ENCODE results near the gene ABHD12B. TPM values are rescaled to one million over a fixed set of nuclear protein-coding genes. Genes with fewer than 3 reads are reported as not detected.

The ABHD12B gene
- total and polyA plus RNA-seq, 2 experiments from 2014 or later: 9.0 to 52.8 TPM

DNA sequence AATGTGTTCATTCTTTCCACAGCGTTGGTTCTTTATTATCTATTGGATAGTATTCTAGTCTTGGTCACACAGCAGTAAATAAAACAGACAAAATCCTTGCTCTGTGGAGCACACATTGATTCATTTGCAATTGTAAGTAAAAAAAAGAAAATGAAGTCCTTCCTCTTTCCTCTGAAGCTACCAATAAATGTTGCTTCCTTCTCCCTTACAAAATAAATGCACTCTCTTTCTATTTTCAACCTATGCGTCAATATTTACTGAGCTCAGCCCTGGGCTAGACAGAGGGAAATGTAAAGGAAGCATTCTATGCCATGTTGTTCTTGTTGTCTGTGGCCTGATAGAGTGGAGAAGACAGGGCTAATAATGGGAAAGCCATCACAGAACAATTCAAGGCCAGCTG is 2.9 kb downstream of the ABHD12B start (continued):
- TF ChIP-seq, protein P1, sequence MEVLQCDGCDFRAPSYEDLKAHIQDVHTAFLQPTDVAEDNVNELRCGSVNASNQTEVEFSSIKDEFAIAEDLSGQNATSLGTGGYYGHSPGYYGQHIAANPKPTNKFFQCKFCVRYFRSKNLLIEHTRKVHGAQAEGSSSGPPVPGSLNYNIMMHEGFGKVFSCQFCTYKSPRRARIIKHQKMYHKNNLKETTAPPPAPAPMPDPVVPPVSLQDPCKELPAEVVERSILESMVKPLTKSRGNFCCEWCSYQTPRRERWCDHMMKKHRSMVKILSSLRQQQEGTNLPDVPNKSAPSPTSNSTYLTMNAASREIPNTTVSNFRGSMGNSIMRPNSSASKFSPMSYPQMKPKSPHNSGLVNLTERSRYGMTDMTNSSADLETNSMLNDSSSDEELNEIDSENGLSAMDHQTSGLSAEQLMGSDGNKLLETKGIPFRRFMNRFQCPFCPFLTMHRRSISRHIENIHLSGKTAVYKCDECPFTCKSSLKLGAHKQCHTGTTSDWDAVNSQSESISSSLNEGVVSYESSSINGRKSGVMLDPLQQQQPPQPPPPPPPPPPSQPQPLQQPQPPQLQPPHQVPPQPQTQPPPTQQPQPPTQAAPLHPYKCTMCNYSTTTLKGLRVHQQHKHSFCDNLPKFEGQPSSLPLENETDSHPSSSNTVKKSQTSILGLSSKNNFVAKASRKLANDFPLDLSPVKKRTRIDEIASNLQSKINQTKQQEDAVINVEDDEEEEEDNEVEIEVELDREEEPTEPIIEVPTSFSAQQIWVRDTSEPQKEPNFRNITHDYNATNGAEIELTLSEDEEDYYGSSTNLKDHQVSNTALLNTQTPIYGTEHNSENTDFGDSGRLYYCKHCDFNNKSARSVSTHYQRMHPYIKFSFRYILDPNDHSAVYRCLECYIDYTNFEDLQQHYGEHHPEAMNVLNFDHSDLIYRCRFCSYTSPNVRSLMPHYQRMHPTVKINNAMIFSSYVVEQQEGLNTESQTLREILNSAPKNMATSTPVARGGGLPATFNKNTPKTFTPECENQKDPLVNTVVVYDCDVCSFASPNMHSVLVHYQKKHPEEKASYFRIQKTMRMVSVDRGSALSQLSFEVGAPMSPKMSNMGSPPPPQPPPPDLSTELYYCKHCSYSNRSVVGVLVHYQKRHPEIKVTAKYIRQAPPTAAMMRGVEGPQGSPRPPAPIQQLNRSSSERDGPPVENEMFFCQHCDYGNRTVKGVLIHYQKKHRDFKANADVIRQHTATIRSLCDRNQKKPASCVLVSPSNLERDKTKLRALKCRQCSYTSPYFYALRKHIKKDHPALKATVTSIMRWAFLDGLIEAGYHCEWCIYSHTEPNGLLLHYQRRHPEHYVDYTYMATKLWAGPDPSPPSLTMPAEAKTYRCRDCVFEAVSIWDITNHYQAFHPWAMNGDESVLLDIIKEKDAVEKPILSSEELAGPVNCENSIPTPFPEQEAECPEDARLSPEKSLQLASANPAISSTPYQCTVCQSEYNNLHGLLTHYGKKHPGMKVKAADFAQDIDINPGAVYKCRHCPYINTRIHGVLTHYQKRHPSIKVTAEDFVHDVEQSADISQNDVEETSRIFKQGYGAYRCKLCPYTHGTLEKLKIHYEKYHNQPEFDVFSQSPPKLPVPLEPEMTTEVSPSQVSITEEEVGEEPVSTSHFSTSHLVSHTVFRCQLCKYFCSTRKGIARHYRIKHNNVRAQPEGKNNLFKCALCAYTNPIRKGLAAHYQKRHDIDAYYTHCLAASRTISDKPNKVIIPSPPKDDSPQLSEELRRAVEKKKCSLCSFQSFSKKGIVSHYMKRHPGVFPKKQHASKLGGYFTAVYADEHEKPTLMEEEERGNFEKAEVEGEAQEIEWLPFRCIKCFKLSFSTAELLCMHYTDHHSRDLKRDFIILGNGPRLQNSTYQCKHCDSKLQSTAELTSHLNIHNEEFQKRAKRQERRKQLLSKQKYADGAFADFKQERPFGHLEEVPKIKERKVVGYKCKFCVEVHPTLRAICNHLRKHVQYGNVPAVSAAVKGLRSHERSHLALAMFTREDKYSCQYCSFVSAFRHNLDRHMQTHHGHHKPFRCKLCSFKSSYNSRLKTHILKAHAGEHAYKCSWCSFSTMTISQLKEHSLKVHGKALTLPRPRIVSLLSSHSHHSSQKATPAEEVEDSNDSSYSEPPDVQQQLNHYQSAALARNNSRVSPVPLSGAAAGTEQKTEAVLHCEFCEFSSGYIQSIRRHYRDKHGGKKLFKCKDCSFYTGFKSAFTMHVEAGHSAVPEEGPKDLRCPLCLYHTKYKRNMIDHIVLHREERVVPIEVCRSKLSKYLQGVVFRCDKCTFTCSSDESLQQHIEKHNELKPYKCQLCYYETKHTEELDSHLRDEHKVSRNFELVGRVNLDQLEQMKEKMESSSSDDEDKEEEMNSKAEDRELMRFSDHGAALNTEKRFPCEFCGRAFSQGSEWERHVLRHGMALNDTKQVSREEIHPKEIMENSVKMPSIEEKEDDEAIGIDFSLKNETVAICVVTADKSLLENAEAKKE (CRISPR knock-in tag; IDR thresholded peaks at IDR 0.05): no peak
- no peak for TF ChIP-seq ZNF331 (CRISPR knock-in tag; IDR thresholded peaks at IDR 0.05; ENCODE audit: low read depth)

DNA sequence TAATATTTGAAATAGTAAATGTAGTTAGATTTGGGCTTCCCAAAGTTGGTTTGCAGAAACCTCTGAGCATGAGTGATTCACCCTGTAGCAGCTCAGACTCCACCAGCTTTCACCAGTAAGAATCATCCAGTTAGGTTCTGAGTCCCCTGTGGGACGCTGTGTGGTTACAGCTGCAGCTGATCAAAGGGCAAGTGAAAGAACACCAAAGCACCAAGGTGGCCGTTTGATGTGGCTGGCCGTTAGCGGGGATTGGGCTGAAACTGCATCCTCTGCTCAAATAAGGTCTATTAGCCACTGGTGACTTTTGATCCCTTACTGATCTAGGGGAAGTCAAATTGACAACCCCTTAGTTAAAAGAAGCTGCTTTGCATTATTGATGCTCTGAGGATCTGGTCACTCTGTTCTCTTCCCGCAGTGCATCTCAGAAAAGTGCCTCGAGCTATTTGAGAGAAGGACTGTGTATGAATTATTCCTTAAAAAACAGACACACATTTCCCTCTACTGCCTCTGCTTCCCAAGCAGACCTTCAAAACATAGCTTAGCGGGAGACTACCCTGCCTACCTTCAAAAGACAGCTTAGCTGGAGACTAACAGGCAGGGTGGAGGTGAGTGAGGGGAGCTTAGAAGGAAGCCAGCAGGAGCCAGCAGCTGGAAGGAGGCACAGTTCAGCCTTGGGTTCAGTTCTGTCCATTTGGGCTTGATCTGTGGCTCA is 3.7 kb downstream of the ABHD12B start:
- H3K4me1 Mint-ChIP-seq: peaks cover 19% of the 10 kb centered on the region
- TF ChIP-seq, protein P2, sequence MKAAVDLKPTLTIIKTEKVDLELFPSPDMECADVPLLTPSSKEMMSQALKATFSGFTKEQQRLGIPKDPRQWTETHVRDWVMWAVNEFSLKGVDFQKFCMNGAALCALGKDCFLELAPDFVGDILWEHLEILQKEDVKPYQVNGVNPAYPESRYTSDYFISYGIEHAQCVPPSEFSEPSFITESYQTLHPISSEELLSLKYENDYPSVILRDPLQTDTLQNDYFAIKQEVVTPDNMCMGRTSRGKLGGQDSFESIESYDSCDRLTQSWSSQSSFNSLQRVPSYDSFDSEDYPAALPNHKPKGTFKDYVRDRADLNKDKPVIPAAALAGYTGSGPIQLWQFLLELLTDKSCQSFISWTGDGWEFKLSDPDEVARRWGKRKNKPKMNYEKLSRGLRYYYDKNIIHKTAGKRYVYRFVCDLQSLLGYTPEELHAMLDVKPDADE (IDR thresholded peaks at IDR 0.05): no peak
- TF ChIP-seq POLR2AphosphoS5 (IDR thresholded peaks at IDR 0.05; ENCODE audit: low read depth): no peak
- TF ChIP-seq EZH2phosphoT487 (IDR thresholded peaks at IDR 0.05; ENCODE audit: unreplicated experiment): no peak
- no peak for TF ChIP-seq ZNF331 (CRISPR knock-in tag; IDR thresholded peaks at IDR 0.05; ENCODE audit: low read depth)
- TF ChIP-seq JUNB (IDR thresholded peaks at IDR 0.05; ENCODE audit: unreplicated experiment): no peak
- TF ChIP-seq, protein P3, sequence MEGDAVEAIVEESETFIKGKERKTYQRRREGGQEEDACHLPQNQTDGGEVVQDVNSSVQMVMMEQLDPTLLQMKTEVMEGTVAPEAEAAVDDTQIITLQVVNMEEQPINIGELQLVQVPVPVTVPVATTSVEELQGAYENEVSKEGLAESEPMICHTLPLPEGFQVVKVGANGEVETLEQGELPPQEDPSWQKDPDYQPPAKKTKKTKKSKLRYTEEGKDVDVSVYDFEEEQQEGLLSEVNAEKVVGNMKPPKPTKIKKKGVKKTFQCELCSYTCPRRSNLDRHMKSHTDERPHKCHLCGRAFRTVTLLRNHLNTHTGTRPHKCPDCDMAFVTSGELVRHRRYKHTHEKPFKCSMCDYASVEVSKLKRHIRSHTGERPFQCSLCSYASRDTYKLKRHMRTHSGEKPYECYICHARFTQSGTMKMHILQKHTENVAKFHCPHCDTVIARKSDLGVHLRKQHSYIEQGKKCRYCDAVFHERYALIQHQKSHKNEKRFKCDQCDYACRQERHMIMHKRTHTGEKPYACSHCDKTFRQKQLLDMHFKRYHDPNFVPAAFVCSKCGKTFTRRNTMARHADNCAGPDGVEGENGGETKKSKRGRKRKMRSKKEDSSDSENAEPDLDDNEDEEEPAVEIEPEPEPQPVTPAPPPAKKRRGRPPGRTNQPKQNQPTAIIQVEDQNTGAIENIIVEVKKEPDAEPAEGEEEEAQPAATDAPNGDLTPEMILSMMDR (conservative IDR thresholded peaks at IDR 0.05; ENCODE audit: low read depth in 2 of 2): no peak
- TF ChIP-seq STAT1 (IDR thresholded peaks at IDR 0.05; ENCODE audit: unreplicated experiment): no peak

More for the DNA sequence above, 3.7 kb downstream of the ABHD12B start:
- Histone ChIP-seq H3K27ac (ENCODE audit: low read depth) (no peak overlapping the region), H2AFZ (no peak overlapping the region), H3K79me2 (replicated peaks; ENCODE audit: insufficient read depth) (no peaks in the 10 kb centered on the region), H3K4me2 (no peak overlapping the region), H3K36me3 (ENCODE audit: insufficient read depth) (no peaks in the 10 kb centered on the region), H4K20me1 (replicated peaks; ENCODE audit: insufficient read depth) (no peaks in the 10 kb centered on the region), H3K27me3 (ENCODE audit: insufficient read depth) (peaks cover 36% of the 10 kb centered on the region), H3K4me3 (no peak overlapping the region), H3F3A (replicated peaks; ENCODE audit: low read depth) (0 out of 2 replicates have a peak, but pooled peaks cover 7% of the 10 kb centered on the region), H3K4me1 (ENCODE audit: insufficient read depth) (peaks cover 13% of the 10 kb centered on the region), H3K9me2 (ENCODE audit: insufficient read depth) (no peaks in the 10 kb centered on the region)
- Mint-ChIP-seq H3K27me3 (ENCODE audit: insufficient read depth, low read depth, poor library complexity) (peaks cover 17% of the 10 kb centered on the region), H3K36me3 (ENCODE audit: low read depth) (no peaks in the 10 kb centered on the region), H3K9me3 (no peaks in the 10 kb centered on the region), H3K4me3 (no peak overlapping the region), H3K27ac (no peak overlapping the region)
- ATAC-seq (no peak; the same call in 1 of the 3 replicates), DNase-seq (ENCODE audit: low spot score) (no peak)

Measured in GM23338 (cell line).